ENCODE data around the gene KPNA4.

DNA sequence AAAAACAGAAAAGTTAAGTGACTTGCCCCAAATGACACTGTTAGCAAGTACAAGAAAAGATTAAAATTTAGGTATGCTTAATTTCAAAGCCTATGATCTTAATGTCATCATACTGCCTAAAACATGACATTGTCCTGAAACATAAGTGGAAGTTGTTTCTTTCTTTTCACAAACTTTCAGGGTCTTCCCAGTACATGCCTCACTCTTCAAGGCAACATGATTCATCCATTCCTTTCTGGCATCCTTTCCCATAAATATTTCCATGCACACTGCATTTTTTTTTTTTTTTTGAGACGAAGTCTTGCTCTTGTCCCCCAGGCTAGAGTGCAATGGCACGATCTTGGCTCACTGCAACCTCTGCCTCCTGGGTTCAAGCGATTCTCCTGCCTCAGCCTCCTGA lies 42.5 kb upstream of the KPNA4 start:
- TF ChIP-seq, protein P1, sequence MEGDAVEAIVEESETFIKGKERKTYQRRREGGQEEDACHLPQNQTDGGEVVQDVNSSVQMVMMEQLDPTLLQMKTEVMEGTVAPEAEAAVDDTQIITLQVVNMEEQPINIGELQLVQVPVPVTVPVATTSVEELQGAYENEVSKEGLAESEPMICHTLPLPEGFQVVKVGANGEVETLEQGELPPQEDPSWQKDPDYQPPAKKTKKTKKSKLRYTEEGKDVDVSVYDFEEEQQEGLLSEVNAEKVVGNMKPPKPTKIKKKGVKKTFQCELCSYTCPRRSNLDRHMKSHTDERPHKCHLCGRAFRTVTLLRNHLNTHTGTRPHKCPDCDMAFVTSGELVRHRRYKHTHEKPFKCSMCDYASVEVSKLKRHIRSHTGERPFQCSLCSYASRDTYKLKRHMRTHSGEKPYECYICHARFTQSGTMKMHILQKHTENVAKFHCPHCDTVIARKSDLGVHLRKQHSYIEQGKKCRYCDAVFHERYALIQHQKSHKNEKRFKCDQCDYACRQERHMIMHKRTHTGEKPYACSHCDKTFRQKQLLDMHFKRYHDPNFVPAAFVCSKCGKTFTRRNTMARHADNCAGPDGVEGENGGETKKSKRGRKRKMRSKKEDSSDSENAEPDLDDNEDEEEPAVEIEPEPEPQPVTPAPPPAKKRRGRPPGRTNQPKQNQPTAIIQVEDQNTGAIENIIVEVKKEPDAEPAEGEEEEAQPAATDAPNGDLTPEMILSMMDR (IDR thresholded peaks at IDR 0.05): no peak
- no peak for TF ChIP-seq POLR2A (IDR thresholded peaks at IDR 0.05)
